GM18909 (cell line): ENCODE data around the gene F2.
"Not testable (repeated sequence)": the region's sequence is repeated elsewhere in the genome, so short reads cannot be mapped to it uniquely, and the experiment has no call there.

Experiments used
- ATAC-seq: cut with Tn5 transposase; IDR thresholded peaks from one replicate; pipeline ENCODE4 v1.9.1; 2021; ENCODE audit warnings: mild to moderate bottlenecking; ENCODE audit not compliant: unreplicated experiment, poor library complexity

The F2 gene

GRCh38 chr11:46719048-46719542, at the start of gene F2:
Gene F2 (plus strand): TSS chr11:46719213. CDS start chr11:46719236, 23 bp downstream.
- ATAC-seq: no peak

GRCh38 chr11:46669711-46670139, 49.3 kb upstream of the F2 start:
- ATAC-seq: no peak

GRCh38 chr11:46670521-46670920, 48.5 kb upstream of the F2 start:
- not testable (repeated sequence) for ATAC-seq

GRCh38 chr11:46671958-46672315, 47.1 kb upstream of the F2 start:
- ATAC-seq: no peak

GRCh38 chr11:46672381-46672839, 46.6 kb upstream of the F2 start:
- ATAC-seq: no peak

GRCh38 chr11:46673713-46674462, 45.1 kb upstream of the F2 start:
- no peak for ATAC-seq

GRCh38 chr11:46674463-46675287, 44.3 kb upstream of the F2 start:
- no peak for ATAC-seq

- ATAC-seq: no peak
Measured at GRCh38 chr11:46675288-46675851, 43.6 kb upstream of the F2 start.

GRCh38 chr11:46675949-46676348, 43.1 kb upstream of the F2 start:
- no peak for ATAC-seq

- no peak for ATAC-seq
Measured at GRCh38 chr11:46676436-46677158, 42.4 kb upstream of the F2 start.

- no peak for ATAC-seq
Measured at GRCh38 chr11:46677169-46677568, 41.8 kb upstream of the F2 start.

- ATAC-seq: no peak
Measured at GRCh38 chr11:46677991-46678740, 40.8 kb upstream of the F2 start.

- no peak for ATAC-seq
Measured at GRCh38 chr11:46678741-46679130, 40.3 kb upstream of the F2 start.

- no peak for ATAC-seq
Measured at GRCh38 chr11:46679241-46680163, 39.5 kb upstream of the F2 start.

- ATAC-seq: no peak
Measured at GRCh38 chr11:46680164-46680760, 38.8 kb upstream of the F2 start.

- no peak for ATAC-seq
Measured at GRCh38 chr11:46680815-46681214, 38.2 kb upstream of the F2 start.

GRCh38 chr11:46681814-46682213, 37.2 kb upstream of the F2 start:
- no peak for ATAC-seq
